Liver (tissue), 3 donors: Measurements from ENCODE around the gene CDK11B.
"Not testable (repeated sequence)": the region's sequence is repeated elsewhere in the genome, so short reads cannot be mapped to it uniquely, and the experiment has no call there.

Experiments used
- CTCF ChIP-seq: fragments of 150-350 bp; IDR thresholded peaks from 2 replicates; pipeline ENCODE4 v1.5.1; 2017; ENCODE audit warnings: improper control_type of control experiment, low read depth, low read length; ENCODE audit not compliant: missing input control
- EGR1 ChIP-seq, 2 donors: IDR thresholded peaks; 2 replicates each; pipeline ENCODE4 v1.6.1; 2016 to 2018; ENCODE audit warnings: antibody characterized with exemption in 2 of 2, low read depth in 2 of 2
- FOXA2 ChIP-seq: IDR thresholded peaks from 2 replicates; pipeline ENCODE4 v1.6.1; 2016; ENCODE audit warnings: antibody characterized with exemption
- GABPA ChIP-seq, 2 donors: IDR thresholded peaks in 1 of 2; conservative IDR thresholded peaks in 1 of 2; 2 replicates each; pipeline ENCODE4 v1.6.1; 2016; ENCODE audit warnings: antibody characterized with exemption in 2 of 2, mild to moderate bottlenecking in 1 of 2, moderate library complexity in 1 of 2
- HNF4G ChIP-seq: IDR thresholded peaks from 2 replicates; pipeline ENCODE4 v1.6.1; 2016; ENCODE audit warnings: antibody characterized with exemption
- JUND ChIP-seq, 2 donors: IDR thresholded peaks; 2 replicates each; pipeline ENCODE4 v1.6.1; 2016; ENCODE audit warnings: antibody characterized with exemption in 2 of 2
- NR2F2 ChIP-seq: IDR thresholded peaks from 2 replicates; pipeline ENCODE4 v1.6.1; 2016; ENCODE audit warnings: antibody characterized with exemption
- RAD21 ChIP-seq, 2 donors: IDR thresholded peaks; 2 replicates each; pipeline ENCODE4 v1.6.1; 2016; ENCODE audit warnings: antibody characterized with exemption in 2 of 2, mild to moderate bottlenecking in 2 of 2
- SP1 ChIP-seq: IDR thresholded peaks from 2 replicates; pipeline ENCODE4 v1.6.1; 2018; ENCODE audit warnings: antibody characterized with exemption, mild to moderate bottlenecking
- YY1 ChIP-seq: IDR thresholded peaks from 2 replicates; pipeline ENCODE4 v1.6.1; 2016; ENCODE audit warnings: antibody characterized with exemption, mild to moderate bottlenecking
- TF ChIP-seq, protein P1 (sequence below): IDR thresholded peaks from 2 replicates; pipeline ENCODE4 v1.6.1; 2016; ENCODE audit warnings: antibody characterized with exemption, mild to moderate bottlenecking
- donor health status: healthy.
- donor health status: healthy.

GRCh38 chr1:1675218-1675617 lies 16.4 kb upstream of the CDK11B start:
- not testable (repeated sequence) for TF ChIP-seq RAD21 (IDR thresholded peaks at IDR 0.05); CTCF; GABPA (IDR thresholded peaks at IDR 0.05 in 1 of 2, conservative IDR thresholded peaks at IDR 0.05 in 1 of 2); YY1; FOXA2; NR2F2; JUND (IDR thresholded peaks at IDR 0.05); SP1; HNF4G; EGR1 (IDR thresholded peaks at IDR 0.05; ENCODE audit: low read depth in 2 of 2)
- TF ChIP-seq, protein P1, sequence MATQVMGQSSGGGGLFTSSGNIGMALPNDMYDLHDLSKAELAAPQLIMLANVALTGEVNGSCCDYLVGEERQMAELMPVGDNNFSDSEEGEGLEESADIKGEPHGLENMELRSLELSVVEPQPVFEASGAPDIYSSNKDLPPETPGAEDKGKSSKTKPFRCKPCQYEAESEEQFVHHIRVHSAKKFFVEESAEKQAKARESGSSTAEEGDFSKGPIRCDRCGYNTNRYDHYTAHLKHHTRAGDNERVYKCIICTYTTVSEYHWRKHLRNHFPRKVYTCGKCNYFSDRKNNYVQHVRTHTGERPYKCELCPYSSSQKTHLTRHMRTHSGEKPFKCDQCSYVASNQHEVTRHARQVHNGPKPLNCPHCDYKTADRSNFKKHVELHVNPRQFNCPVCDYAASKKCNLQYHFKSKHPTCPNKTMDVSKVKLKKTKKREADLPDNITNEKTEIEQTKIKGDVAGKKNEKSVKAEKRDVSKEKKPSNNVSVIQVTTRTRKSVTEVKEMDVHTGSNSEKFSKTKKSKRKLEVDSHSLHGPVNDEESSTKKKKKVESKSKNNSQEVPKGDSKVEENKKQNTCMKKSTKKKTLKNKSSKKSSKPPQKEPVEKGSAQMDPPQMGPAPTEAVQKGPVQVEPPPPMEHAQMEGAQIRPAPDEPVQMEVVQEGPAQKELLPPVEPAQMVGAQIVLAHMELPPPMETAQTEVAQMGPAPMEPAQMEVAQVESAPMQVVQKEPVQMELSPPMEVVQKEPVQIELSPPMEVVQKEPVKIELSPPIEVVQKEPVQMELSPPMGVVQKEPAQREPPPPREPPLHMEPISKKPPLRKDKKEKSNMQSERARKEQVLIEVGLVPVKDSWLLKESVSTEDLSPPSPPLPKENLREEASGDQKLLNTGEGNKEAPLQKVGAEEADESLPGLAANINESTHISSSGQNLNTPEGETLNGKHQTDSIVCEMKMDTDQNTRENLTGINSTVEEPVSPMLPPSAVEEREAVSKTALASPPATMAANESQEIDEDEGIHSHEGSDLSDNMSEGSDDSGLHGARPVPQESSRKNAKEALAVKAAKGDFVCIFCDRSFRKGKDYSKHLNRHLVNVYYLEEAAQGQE = not testable (repeated sequence)
